Neuronal stem cell (in vitro differentiated cells): ENCODE data around the gene SRGAP3.

Experiments used
- DNase-seq: peaks from one replicate; pipeline ENCODE4 v3.0.0-alpha.2; 2013; ENCODE audit warnings: low spot score
- H2AFZ ChIP-seq: one replicate; pipeline ENCODE4 v1.6.1; 2013; ENCODE audit warnings: mild to moderate bottlenecking, low read length, inconsistent platforms
- H2AK5ac ChIP-seq: 2 replicates; pipeline ENCODE4 v1.6.1; 2013; ENCODE audit warnings: low read depth, mild to moderate bottlenecking, inconsistent platforms, low read length, moderate library complexity, mixed read lengths
- H2BK120ac ChIP-seq: 2 replicates; pipeline ENCODE4 v1.6.1; 2013; ENCODE audit warnings: low read depth, mild to moderate bottlenecking, inconsistent platforms, low read length, moderate library complexity, mixed read lengths
- H2BK12ac ChIP-seq: one replicate; pipeline ENCODE4 v1.6.1; 2013; ENCODE audit warnings: low read length, inconsistent platforms
- H2BK15ac ChIP-seq: 2 replicates; pipeline ENCODE4 v1.6.1; 2013; ENCODE audit warnings: mild to moderate bottlenecking, low read length, inconsistent platforms, mixed read lengths
- H2BK5ac ChIP-seq: one replicate; pipeline ENCODE4 v1.6.1; 2013; ENCODE audit warnings: inconsistent platforms, mild to moderate bottlenecking, low read length, moderate library complexity
- H3K14ac ChIP-seq: one replicate; pipeline ENCODE4 v1.6.1; 2013; ENCODE audit warnings: low read length, inconsistent platforms
- H3K18ac ChIP-seq: 2 replicates; pipeline ENCODE4 v1.6.1; 2013; ENCODE audit warnings: low read length, inconsistent platforms
- H3K23ac ChIP-seq: 2 replicates; pipeline ENCODE4 v1.6.1; 2013; ENCODE audit warnings: low read depth, mild to moderate bottlenecking, mixed read lengths, low read length, inconsistent platforms; ENCODE audit not compliant: poor library complexity
- H3K27ac ChIP-seq: replicated peaks from 3 replicates; pipeline ENCODE4 v1.5.1; 2013; ENCODE audit warnings: low read length, inconsistent platforms
- H3K27me3 ChIP-seq, 3 experiments: 2 replicates each; pipeline ENCODE4 v1.6.1; 2013; ENCODE audit warnings: low read length in 3 of 3, mild to moderate bottlenecking in 2 of 3, inconsistent platforms in 1 of 3, low read depth in 1 of 3, mixed read lengths in 1 of 3, moderate library complexity in 1 of 3; ENCODE audit not compliant: control insufficient read depth in 3 of 3, insufficient read depth in 3 of 3
- H3K36me3 ChIP-seq, 2 donors: replicated peaks in 1 of 2; 2 replicates each; pipeline ENCODE4 v1.6.1; 2013; ENCODE audit warnings: low read length in 2 of 2; ENCODE audit not compliant: control insufficient read depth in 2 of 2, insufficient read depth in 2 of 2
- H3K4ac ChIP-seq: 2 replicates; pipeline ENCODE4 v1.6.1; 2013; ENCODE audit warnings: inconsistent platforms, mild to moderate bottlenecking, low read length, moderate library complexity
- H3K4me1 ChIP-seq, 2 donors: 1 replicate in 1 of 2; 2 replicates in 1 of 2; pipeline ENCODE4 v1.6.1; 2013; ENCODE audit warnings: low read length in 2 of 2, low read depth in 1 of 2; ENCODE audit not compliant: control insufficient read depth in 2 of 2, insufficient read depth in 1 of 2
- H3K4me2 ChIP-seq: one replicate; pipeline ENCODE4 v1.6.1; 2013; ENCODE audit warnings: mild to moderate bottlenecking, low read length, inconsistent platforms; ENCODE audit not compliant: insufficient read depth, poor library complexity, severe bottlenecking
- H3K4me3 ChIP-seq, 2 donors: 2 replicates each; pipeline ENCODE4 v1.5.1; 2013; ENCODE audit warnings: low read length in 2 of 2, mild to moderate bottlenecking in 2 of 2, inconsistent platforms in 1 of 2, moderate library complexity in 1 of 2
- H3K79me1 ChIP-seq: one replicate; pipeline ENCODE4 v1.6.1; 2013; ENCODE audit warnings: low read depth, mild to moderate bottlenecking, inconsistent platforms, low read length, moderate library complexity
- H3K9ac ChIP-seq: one replicate; pipeline ENCODE4 v1.6.1; 2013; ENCODE audit warnings: mild to moderate bottlenecking, low read depth, low read length, inconsistent platforms; ENCODE audit not compliant: poor library complexity
- H3K9me3 ChIP-seq, 2 donors: replicated peaks in 1 of 2; 2 replicates each; pipeline versions ENCODE3 to v1.6.1; 2013; ENCODE audit warnings: low read length in 2 of 2, mild to moderate bottlenecking in 2 of 2, inconsistent platforms in 1 of 2, low read depth in 1 of 2, mixed read lengths in 1 of 2, moderate library complexity in 1 of 2; ENCODE audit not compliant: control insufficient read depth in 2 of 2, insufficient read depth in 1 of 2
- H4K8ac ChIP-seq: one replicate; pipeline ENCODE4 v1.6.1; 2013; ENCODE audit warnings: low read depth, mild to moderate bottlenecking, inconsistent platforms, low read length, moderate library complexity
- H4K91ac ChIP-seq: one replicate; pipeline ENCODE4 v1.6.1; 2013; ENCODE audit warnings: low read length, low read depth, mild to moderate bottlenecking, inconsistent platforms; ENCODE audit not compliant: poor library complexity
- WGBS, 2 donors: extraction: QIAGEN DNeasy Blood & Tissue Kit; methylation state at CpG; one replicate each; pipeline ENCODE4 v1.1.7; 2013; ENCODE audit warnings: missing lambda C conversion rate in 2 of 2, mixed read lengths in 1 of 2; ENCODE audit not compliant: insufficient read length in 2 of 2, insufficient replicate concordance in 1 of 2; ENCODE audit errors: extremely low coverage in 2 of 2; 5-methylcytosine and 5-hydroxymethylcytosine counted together

Gene SRGAP3

GRCh38 chr3:8983026-8983425 lies 266.4 kb downstream of the SRGAP3 start:
- Histone ChIP-seq H3K27ac (no peak overlapping the region), H3K36me3 (peaks cover 0 to 26% of the 10 kb centered on the region in 2 donors), H3K9ac (no peak overlapping the region), H3K14ac (no peak overlapping the region), H3K4me3 (no peak overlapping the region), H3K23ac (no peak overlapping the region), H3K27me3 (no peaks in the 10 kb centered on the region), H3K79me1 (no peaks in the 10 kb centered on the region), H2BK15ac (no peak overlapping the region), H4K8ac (no peak overlapping the region), H4K91ac (no peak overlapping the region), H3K9me3 (peaks cover 2 to 6% of the 10 kb centered on the region in 2 donors), H3K4me1 (peaks cover 2 to 6% of the 10 kb centered on the region in 2 donors), H3K4me2 (no peak overlapping the region), H2BK120ac (no peak overlapping the region), H2BK12ac (no peak overlapping the region), H2AFZ (no peak overlapping the region), H3K4ac (no peak overlapping the region), H3K18ac (no peak overlapping the region), H2AK5ac (no peak overlapping the region), H2BK5ac (no peak overlapping the region)
- no CpG with 5 or more reads among the region's 1 CpG for WGBS, 2 donors
- no peak for DNase-seq

DNA sequence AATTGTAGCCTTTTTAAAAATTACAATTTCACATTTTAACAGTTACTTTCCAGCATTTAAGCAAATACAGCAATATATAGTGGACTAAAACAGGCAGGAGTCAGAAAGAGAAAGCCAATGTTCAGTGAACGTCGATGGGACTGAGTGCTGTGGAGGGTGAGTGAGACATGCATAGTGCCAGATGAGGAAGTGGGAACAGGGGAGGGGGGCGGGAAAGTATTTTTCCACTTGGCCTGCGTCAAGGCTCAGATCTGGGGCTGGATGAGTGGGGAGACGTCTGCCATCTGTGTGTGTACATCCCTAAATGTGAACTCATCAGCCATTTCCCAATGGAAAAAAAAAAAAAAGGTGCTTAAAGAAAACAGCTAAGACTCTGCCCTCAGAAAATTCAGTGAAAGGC lies 266.9 kb downstream of the SRGAP3 start:
- Histone ChIP-seq H3K4me1 (peaks cover 2 to 6% of the 10 kb centered on the region in 2 donors), H3K4me3 (no peak overlapping the region), H2AK5ac (no peak overlapping the region), H3K14ac (no peak overlapping the region), H2AFZ (no peak overlapping the region), H3K9me3 (peaks cover 2 to 6% of the 10 kb centered on the region in 2 donors), H3K4me2 (no peak overlapping the region), H3K4ac (no peak overlapping the region), H2BK5ac (no peak overlapping the region), H2BK15ac (no peak overlapping the region), H2BK12ac (no peak overlapping the region), H3K9ac (no peak overlapping the region), H4K91ac (no peak overlapping the region), H3K23ac (no peak overlapping the region), H3K79me1 (no peaks in the 10 kb centered on the region), H2BK120ac (no peak overlapping the region), H3K36me3 (peaks cover 0 to 26% of the 10 kb centered on the region in 2 donors), H3K27ac (no peak overlapping the region), H3K27me3 (no peaks in the 10 kb centered on the region), H4K8ac (no peak overlapping the region), H3K18ac (no peak overlapping the region)
- no CpG with 5 or more reads among the region's 5 CpGs for WGBS, 2 donors
- no peak for DNase-seq

GRCh38 chr3:8981700-8982099 lies 267.7 kb downstream of the SRGAP3 start:
- no peak overlapping the region for H2BK12ac ChIP-seq
- H3K9ac ChIP-seq = no peak overlapping the region
- peaks cover 0 to 26% of the 10 kb centered on the region in 2 donors for H3K36me3 ChIP-seq
- H2BK5ac ChIP-seq = no peak overlapping the region
- H3K9me3 ChIP-seq = peaks cover 2 to 6% of the 10 kb centered on the region in 2 donors
- no peak overlapping the region for H3K23ac ChIP-seq
- H3K27ac ChIP-seq = peak overlapping the region; percentile 22
- no peak overlapping the region for H4K91ac ChIP-seq
- H2AK5ac ChIP-seq = no peak overlapping the region
- H2BK15ac ChIP-seq = no peak overlapping the region
- no peak overlapping the region for H3K18ac ChIP-seq
- H4K8ac ChIP-seq = no peak overlapping the region
- no peaks in the 10 kb centered on the region for H3K79me1 ChIP-seq
- no peak overlapping the region for H3K4me2 ChIP-seq
- H3K14ac ChIP-seq = no peak overlapping the region
- H2BK120ac ChIP-seq = no peak overlapping the region
- no peak for DNase-seq
- no peaks in the 10 kb centered on the region for H3K27me3 ChIP-seq
- H3K4me3 ChIP-seq = no peak overlapping the region
- H3K4ac ChIP-seq = no peak overlapping the region
- no peak overlapping the region for H2AFZ ChIP-seq
- peaks cover 2 to 6% of the 10 kb centered on the region in 2 donors for H3K4me1 ChIP-seq
- no CpG with 5 or more reads among the region's 9 CpGs for WGBS, 2 donors

- H2BK5ac ChIP-seq = peak overlapping the region; percentile 8
- no peak overlapping the region for H3K14ac ChIP-seq
- peak overlapping the region; percentile 22 for H3K27ac ChIP-seq
- no peak overlapping the region for H3K18ac ChIP-seq
- no peaks in the 10 kb centered on the region for H3K27me3 ChIP-seq
- no peak overlapping the region for H2BK120ac ChIP-seq
- no peak overlapping the region for H3K23ac ChIP-seq
- no peaks in the 10 kb centered on the region for H3K79me1 ChIP-seq
- H3K9me3 ChIP-seq = peaks cover 2 to 6% of the 10 kb centered on the region in 2 donors
- H3K4me2 ChIP-seq = no peak overlapping the region
- H2AFZ ChIP-seq = no peak overlapping the region
- H4K8ac ChIP-seq = no peak overlapping the region
- no peak overlapping the region for H2BK15ac ChIP-seq
- no peak overlapping the region for H3K9ac ChIP-seq
- H3K4me1 ChIP-seq = peaks cover 2 to 6% of the 10 kb centered on the region in 2 donors
- no peak for DNase-seq
- peaks cover 0 to 24% of the 10 kb centered on the region in 2 donors for H3K36me3 ChIP-seq
- no peak overlapping the region for H3K4me3 ChIP-seq
- H3K4ac ChIP-seq = no peak overlapping the region
- no peak overlapping the region for H4K91ac ChIP-seq
- no peak overlapping the region for H2AK5ac ChIP-seq
- no CpG with 5 or more reads among the region's 9 CpGs for WGBS, 2 donors
- no peak overlapping the region for H2BK12ac ChIP-seq
Observed at GRCh38 chr3:8981296-8981695, 268.1 kb downstream of the SRGAP3 start.
